Adrenal gland (tissue), 12 donors: ENCODE measurements around the gene AGAP1. TPM values are rescaled to one million over a fixed set of nuclear protein-coding genes. Genes with fewer than 3 reads are reported as not detected.

Experiments used
- DNase-seq, 7 donors: peaks; one replicate each; pipeline ENCODE4 v3.0.0-alpha.2; 2019 to 2020
- H3K27ac ChIP-seq, 5 donors: fragments of 200-600 bp; sonication (generic) in 4 of 5; 1 replicate in 3 of 5; 2 replicates in 2 of 5; pipeline versions ENCODE4 v1.5.1 to v1.8.0; 2016 to 2020; ENCODE audit warnings: mild to moderate bottlenecking in 1 of 5
- H3K27me3 ChIP-seq: fragments of 200-600 bp; 2 replicates; pipeline ENCODE4 v1.8.0; 2021
- H3K36me3 ChIP-seq, 2 donors: fragments of 200-600 bp; replicated peaks in 1 of 2; 1 replicate in 1 of 2; 2 replicates in 1 of 2; pipeline versions ENCODE4 v1.5.1 to v1.8.0; 2018 to 2022
- H3K4me1 ChIP-seq, 2 donors: fragments of 200-600 bp; replicated peaks in 1 of 2; 1 replicate in 1 of 2; 2 replicates in 1 of 2; pipeline versions ENCODE4 v1.5.1 to v1.8.0; 2018 to 2021
- H3K4me3 ChIP-seq, 4 donors: fragments of 200-600 bp; sonication (generic) in 3 of 4; one replicate each; pipeline ENCODE4 v1.5.1; 2016 to 2018
- H3K9me3 ChIP-seq, 3 donors: fragments of 200-600 bp; sonication (generic) in 1 of 3; replicated peaks in 1 of 3; 1 replicate in 2 of 3; 2 replicates in 1 of 3; pipeline versions ENCODE4 v1.5.1 to v1.8.0; 2016 to 2021
- CTCF ChIP-seq, 6 experiments: fragments of 450-650 bp in 4 of 6; fragments of 200-600 bp in 2 of 6; sonication (generic) in 1 of 6; IDR thresholded peaks; 1 replicate in 5 of 6; 2 replicates in 1 of 6; pipeline versions ENCODE4 v1.5.1 to v1.8.0; 2016 to 2021; ENCODE audit warnings: antibody characterized with exemption in 6 of 6, mild to moderate bottlenecking in 2 of 6, moderate library complexity in 1 of 6
- POLR2A ChIP-seq, 2 donors: fragments of 450-650 bp; IDR thresholded peaks; one replicate each; pipeline ENCODE4 v1.6.1; 2017; ENCODE audit warnings: antibody characterized with exemption in 2 of 2, mild to moderate bottlenecking in 2 of 2, moderate library complexity in 1 of 2
- WGBS, 4 donors: extraction: QIAGEN DNeasy Blood & Tissue Kit in 2 of 4; methylation state at CpG; one replicate each; pipeline versions ENCODE4 v1.1.5 to v1.1.7; 2013 to 2017; 5-methylcytosine and 5-hydroxymethylcytosine counted together
- intact Hi-C, 2 donors: fragments of 100-400 bp; cut with DNase I; formaldehyde crosslinking; loops; one replicate each; pipeline versions ENCODE4 v1.14.1 to v1.15.0; 2022 to 2023
- polyA plus RNA-seq, 3 donors: library from polyadenylated mRNA; stranded (reverse); fragments of 200-250 nt in 2 of 3; fragments of 350-450 nt in 1 of 3; fragmentation: Illumina TruSeq in 1 of 3; extraction: RNeasy Lipid Tissue Mini Kit (QIAGEN cat#74804) in 1 of 3; gene quantifications; one replicate each; pipeline ENCODE4 v1.2.3, GENCODE V29; 2013 to 2014
- total RNA-seq, 9 donors: library from RNA; depleted of rRNA in 4 of 9; stranded (reverse); fragments of >200 nt in 4 of 9; fragments of 120-200 nt in 1 of 9; fragmentation: NEBNext Ultra II Directional in 1 of 9; extraction: Animal tissue kit (Norgen Biotek cat#: 25700) in 1 of 9; gene quantifications; one replicate each; pipeline versions ENCODE4 v1.1.0 to v1.2.4, GENCODE V29; 2013 to 2023
- donor health status: healthy with polysubstance abuse.
- donor health status: Bipolar disorder and iron deficiency.
- donor health status: DM: yes; HTN: yes; CAD: no.
- donor health status: DM: no; HTN: no; CAD: no.
- donor health status: DM: no; HTN: no; CAD: no.
- donor health status: DM: yes; HTN: yes; CAD: no.

The AGAP1 gene
- total and polyA plus RNA-seq, 12 donors = 5.3 to 29.6 (median 17.7) TPM

DNA sequence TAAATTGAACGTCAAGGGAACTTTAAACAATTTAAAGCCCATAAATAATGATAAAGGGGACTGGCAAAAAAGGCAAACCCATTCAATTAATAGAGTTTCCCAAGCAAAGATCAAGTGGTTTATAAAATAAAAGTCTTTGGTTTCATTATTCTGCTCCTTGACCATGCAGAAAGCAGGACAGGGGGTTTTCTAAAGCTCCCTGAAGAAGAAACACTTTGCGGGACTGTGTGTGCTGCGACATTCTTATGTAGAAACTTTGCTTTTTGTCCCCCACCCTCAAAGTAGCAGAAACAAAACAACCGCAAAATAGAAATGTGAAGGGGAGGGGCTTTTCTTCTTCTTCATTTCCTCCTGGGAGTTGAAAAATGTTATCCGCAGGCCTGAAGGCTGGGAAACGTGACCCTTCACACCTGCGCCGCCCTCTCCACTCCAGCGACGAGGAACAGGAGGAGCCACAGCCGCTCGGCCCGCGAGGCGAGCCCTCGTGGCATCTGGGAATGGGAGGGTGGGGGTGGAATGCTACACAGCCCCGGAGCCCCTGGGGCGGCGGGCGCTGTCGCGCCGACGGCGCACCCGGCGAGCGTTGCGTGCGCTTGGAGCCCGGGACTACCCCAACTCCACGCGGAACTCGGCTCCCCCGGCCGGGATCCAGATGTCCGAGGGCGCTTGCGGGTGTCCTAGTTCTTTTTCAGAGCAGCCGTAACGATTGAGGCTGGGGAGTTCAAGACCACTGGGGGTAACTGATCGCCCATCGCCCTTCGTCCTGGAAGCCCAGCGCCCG, 678.6 kb downstream of the AGAP1 start:
- Histone ChIP-seq H3K4me1 (peaks cover 5 to 7% of the 10 kb centered on the region in 2 donors), H3K4me3 (no peak overlapping the region), H3K27ac (no peak overlapping the region), H3K27me3 (peaks cover 82% of the 10 kb centered on the region), H3K9me3 (no peaks in the 10 kb centered on the region), H3K36me3 (no peaks in the 10 kb centered on the region)
- 5 to 16% (median 7%) methylated on average over 14 to 46 of the region's 46 CpGs for WGBS, 4 donors
- no peak for DNase-seq
- TF ChIP-seq CTCF (IDR thresholded peaks at IDR 0.05) = no peak
- TF ChIP-seq POLR2A (IDR thresholded peaks at IDR 0.05) = no peak
- intact Hi-C loops = no loop called here

GRCh38 chr2:236173036-236173728, 679.3 kb downstream of the AGAP1 start:
- peaks cover 82% of the 10 kb centered on the region for H3K27me3 ChIP-seq
- H3K27ac ChIP-seq = no peak overlapping the region
- intact Hi-C loops = no loop called here
- 4 to 5% (median 4%) methylated on average over 4 to 62 of the region's 62 CpGs for WGBS, 4 donors
- no peak for TF ChIP-seq CTCF (IDR thresholded peaks at IDR 0.05)
- TF ChIP-seq POLR2A (IDR thresholded peaks at IDR 0.05) = no peak
- no peak for DNase-seq
- no peaks in the 10 kb centered on the region for H3K36me3 ChIP-seq
- peaks cover 0 to 5% of the 10 kb centered on the region in 2 donors for H3K4me1 ChIP-seq
- H3K4me3 ChIP-seq = no peak overlapping the region
- H3K9me3 ChIP-seq = no peaks in the 10 kb centered on the region

- Histone ChIP-seq H3K4me1 (peaks cover 5 to 10% of the 10 kb centered on the region in 2 donors), H3K27ac (no peak overlapping the region), H3K27me3 (peaks cover 82% of the 10 kb centered on the region), H3K4me3 (no peak overlapping the region), H3K36me3 (no peaks in the 10 kb centered on the region), H3K9me3 (no peaks in the 10 kb centered on the region)
- no peak for DNase-seq
- intact Hi-C loops = no loop called here
- 6 to 16% (median 11%) methylated on average over 8 to 23 of the region's 23 CpGs for WGBS, 4 donors
- TF ChIP-seq CTCF (IDR thresholded peaks at IDR 0.05) (no peak), POLR2A (IDR thresholded peaks at IDR 0.05) (no peak)
Observed at GRCh38 chr2:236173729-236174607, 680.1 kb downstream of the AGAP1 start.
